GM12872 (cell line): ENCODE data around the gene MAFB.

ENCODE experiments used
- TF ChIP-seq, protein P1 (sequence below): IDR thresholded peaks from 3 replicates; pipeline ENCODE4 v1.5.1; 2011; ENCODE audit warnings: low read depth, mild to moderate bottlenecking, low read length, moderate library complexity; ENCODE audit not compliant: insufficient read depth

The MAFB gene

DNA sequence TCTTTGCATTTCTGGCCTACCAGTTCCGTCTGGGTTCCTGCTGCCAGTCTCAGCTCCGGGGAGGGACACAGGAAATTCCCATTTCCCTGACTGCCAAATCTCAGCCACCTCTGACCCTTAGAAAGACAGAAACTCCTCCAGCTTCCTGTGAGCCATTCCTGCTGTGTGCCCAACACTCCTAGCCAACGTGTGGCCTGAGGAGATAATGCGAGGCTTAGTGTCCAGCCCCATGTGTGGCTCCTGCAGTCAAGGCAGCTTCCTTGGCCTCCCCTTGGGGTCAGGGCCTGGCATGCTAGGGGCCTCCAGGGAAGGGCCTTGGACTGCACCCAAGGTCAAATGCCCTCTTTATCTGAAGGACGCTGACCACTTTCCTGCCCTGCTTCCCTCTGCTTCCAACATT, 45.1 kb downstream of the MAFB start:
- TF ChIP-seq, protein P1, sequence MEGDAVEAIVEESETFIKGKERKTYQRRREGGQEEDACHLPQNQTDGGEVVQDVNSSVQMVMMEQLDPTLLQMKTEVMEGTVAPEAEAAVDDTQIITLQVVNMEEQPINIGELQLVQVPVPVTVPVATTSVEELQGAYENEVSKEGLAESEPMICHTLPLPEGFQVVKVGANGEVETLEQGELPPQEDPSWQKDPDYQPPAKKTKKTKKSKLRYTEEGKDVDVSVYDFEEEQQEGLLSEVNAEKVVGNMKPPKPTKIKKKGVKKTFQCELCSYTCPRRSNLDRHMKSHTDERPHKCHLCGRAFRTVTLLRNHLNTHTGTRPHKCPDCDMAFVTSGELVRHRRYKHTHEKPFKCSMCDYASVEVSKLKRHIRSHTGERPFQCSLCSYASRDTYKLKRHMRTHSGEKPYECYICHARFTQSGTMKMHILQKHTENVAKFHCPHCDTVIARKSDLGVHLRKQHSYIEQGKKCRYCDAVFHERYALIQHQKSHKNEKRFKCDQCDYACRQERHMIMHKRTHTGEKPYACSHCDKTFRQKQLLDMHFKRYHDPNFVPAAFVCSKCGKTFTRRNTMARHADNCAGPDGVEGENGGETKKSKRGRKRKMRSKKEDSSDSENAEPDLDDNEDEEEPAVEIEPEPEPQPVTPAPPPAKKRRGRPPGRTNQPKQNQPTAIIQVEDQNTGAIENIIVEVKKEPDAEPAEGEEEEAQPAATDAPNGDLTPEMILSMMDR = no peak

DNA sequence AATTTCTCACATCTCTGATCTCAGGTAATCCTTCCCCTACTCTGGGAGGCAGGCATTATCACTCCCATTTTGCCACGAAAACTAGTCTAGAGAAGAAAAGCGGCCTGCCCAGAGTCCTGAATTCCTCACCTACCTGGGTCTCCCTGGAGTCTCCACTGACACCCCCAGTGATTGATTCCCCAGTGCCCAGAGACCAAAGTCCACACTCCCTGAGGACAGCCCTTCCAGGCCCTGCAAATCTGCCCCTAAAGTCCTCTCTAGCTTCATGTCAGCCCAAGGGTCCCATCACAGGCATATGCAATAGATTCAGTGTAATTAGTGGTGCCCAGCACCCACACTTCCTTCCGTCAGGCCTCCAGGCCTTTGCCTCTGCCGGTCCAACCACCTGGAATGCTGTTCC, 47.2 kb downstream of the MAFB start:
- TF ChIP-seq, protein P1 = no peak

DNA sequence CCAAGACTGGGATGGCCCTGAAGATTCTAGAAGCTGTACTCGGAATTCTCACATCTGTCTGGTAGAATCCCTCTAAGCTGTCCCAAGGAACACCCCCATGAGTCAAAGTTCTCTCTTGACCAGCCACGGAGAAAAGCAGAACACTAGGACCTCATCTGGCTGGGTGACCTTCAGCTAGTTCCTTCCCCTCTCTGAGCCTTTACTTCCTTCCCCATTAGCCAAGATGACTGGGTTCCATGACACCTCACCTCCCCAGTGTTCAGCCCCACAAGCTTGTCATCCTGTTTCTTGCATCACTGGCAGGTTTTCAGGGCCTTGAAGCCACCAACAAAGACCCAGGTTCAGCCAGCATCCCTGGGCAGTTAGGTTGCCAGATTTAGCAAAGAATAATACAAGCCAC, 47.8 kb downstream of the MAFB start:
- TF ChIP-seq, protein P1 = no peak

DNA sequence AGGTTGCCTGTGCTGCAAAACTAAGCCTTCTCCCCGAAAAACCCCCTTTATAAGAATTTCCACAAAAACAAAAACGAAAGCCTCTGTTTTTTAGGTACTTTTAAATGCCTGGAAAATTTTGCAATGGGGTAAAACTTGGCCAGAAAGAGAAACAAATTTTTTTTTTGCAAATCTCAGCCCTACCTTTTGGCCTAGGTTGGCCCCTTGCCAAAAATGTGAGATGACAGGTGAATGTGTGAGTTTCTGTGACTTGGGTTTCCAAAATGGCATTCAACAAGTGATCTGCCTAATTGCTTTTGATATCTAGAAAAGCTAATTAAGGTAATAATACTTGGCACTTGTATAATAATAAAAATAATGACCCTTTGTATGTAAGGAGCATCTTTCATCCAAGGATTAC, 48.4 kb downstream of the MAFB start:
- TF ChIP-seq, protein P1 = no peak

DNA sequence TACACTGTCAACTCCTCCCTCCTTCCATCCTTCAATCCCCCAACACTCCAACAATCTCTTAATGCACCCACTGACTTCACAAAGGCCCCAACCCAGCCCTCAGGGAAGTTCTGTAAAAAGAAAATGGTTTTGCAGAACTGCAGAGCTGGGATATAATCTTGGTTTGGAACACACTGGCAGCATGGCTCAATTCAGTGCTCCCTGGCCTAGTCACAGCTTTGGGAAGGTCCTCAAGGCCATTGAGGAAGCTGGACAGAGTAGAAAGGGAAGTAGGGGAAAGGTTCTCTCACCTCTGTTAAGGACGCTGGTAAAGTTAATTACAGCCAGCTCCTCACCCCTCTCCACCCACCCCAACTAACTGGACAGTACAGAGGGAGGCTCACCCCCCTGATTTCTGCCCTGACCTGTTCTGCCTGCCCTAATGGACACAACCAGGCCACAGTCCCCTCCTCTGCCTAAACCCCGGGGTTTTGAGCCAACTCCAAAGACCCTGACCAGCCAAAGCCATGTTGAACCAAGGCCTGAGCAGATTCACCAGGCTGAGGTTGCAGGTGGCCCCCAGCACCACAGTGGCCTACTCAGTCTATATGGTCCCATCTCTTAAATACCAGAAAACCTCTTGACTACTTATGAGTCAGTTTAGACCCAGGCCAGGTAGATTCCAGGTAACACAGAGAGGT, 49.2 kb downstream of the MAFB start:
- TF ChIP-seq, protein P1 = no peak

GRCh38 chr20:40639132-40639531, 49.9 kb downstream of the MAFB start:
- TF ChIP-seq, protein P1 = no peak

DNA sequence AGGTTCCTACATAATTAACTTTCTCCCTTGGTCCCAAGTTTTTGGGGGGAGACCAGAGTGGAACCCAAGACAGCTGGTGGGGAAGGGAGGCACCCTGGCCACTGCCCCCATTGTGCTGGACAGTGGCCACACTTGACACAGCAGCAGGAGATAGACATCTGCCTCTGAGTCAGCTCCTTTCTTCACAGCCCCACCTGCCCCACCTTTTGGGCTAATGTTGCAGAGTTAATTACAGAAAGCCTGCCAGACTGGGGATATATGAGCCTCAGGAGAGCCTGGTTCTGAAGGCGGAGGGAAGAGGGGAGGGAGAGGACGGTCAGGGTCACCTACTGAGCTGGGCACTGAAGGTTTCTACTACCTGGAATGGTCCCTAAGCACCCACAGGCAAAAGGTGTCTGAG, 50.6 kb downstream of the MAFB start:
- TF ChIP-seq, protein P1 = no peak
